Testis (tissue), 2 donors: Measurements from ENCODE around the gene OXNAD1.

ENCODE experiments used
- CTCF ChIP-seq, 3 experiments: fragments of 450-650 bp in 2 of 3; fragments of 200-600 bp in 1 of 3; sonication (generic) in 1 of 3; IDR thresholded peaks; one replicate each; pipeline ENCODE4 v1.5.1; 2016 to 2019; ENCODE audit warnings: antibody characterized with exemption in 3 of 3, mild to moderate bottlenecking in 2 of 3, moderate library complexity in 1 of 3
- POLR2A ChIP-seq: fragments of 450-650 bp; IDR thresholded peaks from one replicate; pipeline ENCODE4 v1.6.1; 2017; ENCODE audit warnings: antibody characterized with exemption, mild to moderate bottlenecking, moderate library complexity

- no peak for TF ChIP-seq CTCF (IDR thresholded peaks at IDR 0.05)
- no peak for TF ChIP-seq POLR2A
Observed at GRCh38 chr3:16336825-16337224, 71.8 kb downstream of the OXNAD1 start.
